Stimulated activated CD8-positive, alpha-beta memory T cell treated with anti-CD3 and anti-CD28 coated beads, Interleukin-4, amount 100 ng/mL, for 4 hours (primary cell): ENCODE data around the gene YPEL1.
"Not testable (repeated sequence)": the region's sequence is repeated elsewhere in the genome, so short reads cannot be mapped to it uniquely, and the experiment has no call there.

Experiments
- DNase-seq, 2 donors: peaks; one replicate each; pipeline ENCODE4 v3.0.0-alpha.2; 2020; ENCODE audit warnings: low read depth in 2 of 2, low spot score in 1 of 2

The YPEL1 gene

GRCh38 chr22:21724496-21724895 is 11.1 kb downstream of the YPEL1 start:
- DNase-seq: not testable (repeated sequence)

- not testable (repeated sequence) for DNase-seq
Measured at GRCh38 chr22:21721195-21721852, 14.3 kb downstream of the YPEL1 start.

- not testable (repeated sequence) for DNase-seq
Measured at GRCh38 chr22:21720191-21720859, 15.3 kb downstream of the YPEL1 start.

GRCh38 chr22:21719024-21719423 is 16.6 kb downstream of the YPEL1 start:
- DNase-seq: no peak

- no peak for DNase-seq
Measured at GRCh38 chr22:21718499-21718898, 17.1 kb downstream of the YPEL1 start.

GRCh38 chr22:21716395-21717122 is 19.0 kb downstream of the YPEL1 start:
- not testable (repeated sequence) for DNase-seq

GRCh38 chr22:21714786-21715185 is 20.8 kb downstream of the YPEL1 start:
- DNase-seq: no peak

GRCh38 chr22:21714059-21714770 is 21.4 kb downstream of the YPEL1 start:
- no peak for DNase-seq

GRCh38 chr22:21713428-21714058 is 22.1 kb downstream of the YPEL1 start:
- DNase-seq: no peak

GRCh38 chr22:21712751-21713427 is 22.7 kb downstream of the YPEL1 start:
- peak; percentile 20 to 23 for DNase-seq

- DNase-seq: no peak
Measured at GRCh38 chr22:21711851-21712250, 23.7 kb downstream of the YPEL1 start.

- no peak for DNase-seq
Measured at GRCh38 chr22:21710156-21710555, 25.4 kb downstream of the YPEL1 start.

- no peak for DNase-seq
Measured at GRCh38 chr22:21709688-21710087, 25.9 kb downstream of the YPEL1 start.

GRCh38 chr22:21708960-21709359 is 26.6 kb downstream of the YPEL1 start:
- DNase-seq: no peak

- DNase-seq: no peak
Measured at GRCh38 chr22:21707677-21708076, 27.9 kb downstream of the YPEL1 start.

- DNase-seq: no peak
Measured at GRCh38 chr22:21703684-21704316, 31.8 kb downstream of the YPEL1 start.

GRCh38 chr22:21702700-21703683 is 32.6 kb downstream of the YPEL1 start:
- DNase-seq: no peak

- no peak for DNase-seq
Measured at GRCh38 chr22:21702094-21702493, 33.5 kb downstream of the YPEL1 start.
